NT2/D1 (cell line): Measurements from ENCODE around the gene ZNF574.

Experiments
- DNase-seq: peaks from one replicate; pipeline ENCODE4 v3.0.0-alpha.2; 2011; ENCODE audit warnings: low read depth, low spot score
- H3K27me3 ChIP-seq: 2 replicates; pipeline ENCODE4 v1.6.0; 2011; ENCODE audit warnings: mild to moderate bottlenecking; ENCODE audit not compliant: insufficient read length, insufficient read depth
- H3K36me3 ChIP-seq: 2 replicates; pipeline ENCODE4 v1.6.1; 2011; ENCODE audit warnings: mild to moderate bottlenecking, low read length, mixed read lengths; ENCODE audit not compliant: insufficient read depth, insufficient read length
- H3K4me1 ChIP-seq: 2 replicates; pipeline ENCODE4 v1.5.1; 2011; ENCODE audit not compliant: insufficient read depth, insufficient read length
- H3K4me3 ChIP-seq: 2 replicates; pipeline ENCODE4 v1.5.1; 2011; ENCODE audit warnings: low read depth; ENCODE audit not compliant: insufficient read length
- H3K9ac ChIP-seq: 2 replicates; pipeline ENCODE4 v1.6.0; 2011; ENCODE audit warnings: low read depth; ENCODE audit not compliant: insufficient read length
- H3K9me3 ChIP-seq: 2 replicates; pipeline ENCODE4 v1.5.1; 2011; ENCODE audit warnings: mild to moderate bottlenecking, low read length; ENCODE audit not compliant: insufficient read depth
- SUZ12 ChIP-seq: IDR thresholded peaks from 2 replicates; pipeline ENCODE4 v1.6.1; 2011; ENCODE audit not compliant: insufficient read length, insufficient read depth; ENCODE audit errors: extremely low read depth
- YY1 ChIP-seq: IDR thresholded peaks from 2 replicates; pipeline ENCODE4 v1.6.1; 2011; ENCODE audit not compliant: insufficient read length, insufficient read depth
- ZNF274 ChIP-seq: IDR thresholded peaks from 2 replicates; pipeline ENCODE4 v1.6.1; 2011; ENCODE audit warnings: mild to moderate bottlenecking, low read depth, low read length

The ZNF574 gene

DNA sequence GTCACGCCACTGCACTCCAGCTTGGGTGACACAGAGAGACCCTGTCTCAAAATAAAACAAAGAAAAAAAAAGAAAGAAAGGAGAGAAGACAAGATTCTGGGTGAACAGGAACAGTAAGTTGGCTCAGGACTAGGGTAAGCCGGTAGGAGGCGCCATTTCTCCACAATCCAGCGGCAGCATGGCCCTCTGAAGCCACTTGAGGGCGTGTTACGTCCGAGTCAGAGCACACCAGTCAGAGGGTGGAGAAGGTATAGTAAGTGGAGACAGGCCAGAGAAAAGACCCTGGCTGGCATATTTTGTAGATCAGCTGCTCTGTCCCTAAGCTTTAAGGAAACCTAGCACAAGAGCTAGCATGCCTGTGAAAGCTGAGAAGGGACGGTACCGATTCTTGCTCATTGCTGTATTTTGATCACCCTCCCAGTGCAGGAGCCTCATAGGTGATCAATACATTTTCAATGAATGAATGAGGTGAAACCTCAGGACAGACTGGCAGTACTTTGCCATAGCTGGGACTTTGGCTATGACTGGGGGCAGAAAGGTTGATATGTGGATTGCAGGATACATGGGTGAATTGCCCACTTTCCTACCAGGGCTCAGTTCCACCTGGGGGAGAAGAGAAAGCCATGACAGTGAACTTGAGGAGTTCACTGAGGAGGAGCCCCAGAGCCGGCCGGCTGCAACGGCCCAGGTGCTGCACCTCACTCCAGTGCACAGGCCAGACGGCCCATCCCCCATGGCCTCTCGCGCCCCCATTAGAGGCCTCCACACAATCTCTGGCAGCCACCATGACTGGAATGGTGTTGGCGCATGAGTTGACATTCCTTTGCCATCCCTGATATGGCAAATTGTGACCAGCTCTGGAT is 32.8 kb downstream of the ZNF574 start:
- TF ChIP-seq SUZ12 = no peak
- no peaks in the 10 kb centered on the region for H3K36me3 ChIP-seq
- no peaks in the 10 kb centered on the region for H3K9me3 ChIP-seq
- no peak overlapping the region for H3K4me3 ChIP-seq
- no peaks in the 10 kb centered on the region for H3K27me3 ChIP-seq
- no peak overlapping the region for H3K9ac ChIP-seq
- DNase-seq = peak; percentile 80
- H3K4me1 ChIP-seq = peaks cover 7% of the 10 kb centered on the region

DNA sequence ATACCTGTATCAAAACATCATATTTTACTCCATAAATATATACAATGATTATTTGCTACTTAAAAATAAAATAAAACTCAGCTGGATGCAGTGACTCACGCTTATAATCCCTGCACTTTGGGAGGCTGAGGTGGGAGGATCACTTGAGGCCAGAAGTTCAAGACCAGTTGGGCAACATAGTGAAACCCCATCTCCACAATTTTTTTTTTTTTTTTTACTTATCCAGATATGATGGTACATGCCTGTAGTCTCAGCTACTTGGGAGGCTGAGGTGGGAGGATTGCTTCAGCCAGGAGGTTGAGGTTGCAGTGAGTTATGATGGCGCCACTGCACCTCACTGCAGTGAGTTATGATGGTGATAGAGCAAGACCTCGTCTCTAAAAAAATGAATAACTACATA is 33.9 kb downstream of the ZNF574 start:
- Histone ChIP-seq H3K4me3 (no peak overlapping the region), H3K9ac (no peak overlapping the region), H3K36me3 (no peaks in the 10 kb centered on the region), H3K27me3 (no peaks in the 10 kb centered on the region), H3K9me3 (no peaks in the 10 kb centered on the region), H3K4me1 (peaks cover 7% of the 10 kb centered on the region)
- no peak for DNase-seq
- TF ChIP-seq YY1 = no peak

DNA sequence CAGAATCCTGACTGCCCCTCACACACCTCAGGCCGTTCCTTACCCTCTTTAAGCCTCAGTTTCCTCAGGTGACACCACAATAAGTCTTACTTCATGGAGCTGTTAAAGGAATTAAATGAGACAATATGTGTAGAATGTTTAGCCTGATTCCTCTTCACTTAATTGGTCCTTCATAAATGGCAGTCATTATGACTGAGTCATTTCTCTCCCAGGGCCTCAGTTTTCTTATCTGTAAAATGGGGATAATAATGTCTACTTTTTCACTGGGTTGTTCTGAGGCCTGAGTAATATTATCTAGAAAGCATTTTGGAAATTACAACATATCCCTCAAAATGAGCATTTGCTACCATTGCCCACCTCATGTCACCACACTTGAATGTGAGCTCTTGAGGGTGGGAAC is 34.7 kb downstream of the ZNF574 start:
- no peak for DNase-seq
- Histone ChIP-seq H3K4me1 (peaks cover 6% of the 10 kb centered on the region), H3K9ac (no peak overlapping the region), H3K9me3 (no peaks in the 10 kb centered on the region), H3K36me3 (no peaks in the 10 kb centered on the region), H3K4me3 (no peak overlapping the region), H3K27me3 (no peaks in the 10 kb centered on the region)
- no peak for TF ChIP-seq YY1
- no peak for TF ChIP-seq ZNF274
- TF ChIP-seq SUZ12 = no peak

DNA sequence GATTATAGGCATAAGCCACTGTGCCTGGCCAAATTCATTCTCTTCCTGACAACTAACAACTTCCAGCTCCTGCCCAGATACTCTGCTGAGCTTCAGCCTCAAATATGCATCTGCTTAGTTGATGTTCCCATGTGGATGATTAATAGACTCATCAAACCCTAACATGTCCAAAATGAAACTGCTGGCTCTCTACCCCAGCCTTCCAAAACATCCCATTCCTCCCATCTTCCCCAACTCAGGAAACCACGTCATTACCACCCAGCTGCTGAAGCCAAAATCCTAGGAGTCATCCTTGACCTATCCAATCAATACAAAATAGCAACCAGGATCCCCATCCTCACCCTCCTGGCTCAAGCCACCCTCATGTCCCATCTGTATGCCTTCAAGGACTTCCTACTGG is 35.4 kb downstream of the ZNF574 start:
- Histone ChIP-seq H3K4me1 (peaks cover 6% of the 10 kb centered on the region), H3K9ac (no peak overlapping the region), H3K4me3 (no peak overlapping the region), H3K9me3 (no peaks in the 10 kb centered on the region), H3K36me3 (peaks cover 2% of the 10 kb centered on the region), H3K27me3 (no peaks in the 10 kb centered on the region)
- no peak for DNase-seq
- TF ChIP-seq SUZ12 (no peak), YY1 (no peak), ZNF274 (no peak)

DNA sequence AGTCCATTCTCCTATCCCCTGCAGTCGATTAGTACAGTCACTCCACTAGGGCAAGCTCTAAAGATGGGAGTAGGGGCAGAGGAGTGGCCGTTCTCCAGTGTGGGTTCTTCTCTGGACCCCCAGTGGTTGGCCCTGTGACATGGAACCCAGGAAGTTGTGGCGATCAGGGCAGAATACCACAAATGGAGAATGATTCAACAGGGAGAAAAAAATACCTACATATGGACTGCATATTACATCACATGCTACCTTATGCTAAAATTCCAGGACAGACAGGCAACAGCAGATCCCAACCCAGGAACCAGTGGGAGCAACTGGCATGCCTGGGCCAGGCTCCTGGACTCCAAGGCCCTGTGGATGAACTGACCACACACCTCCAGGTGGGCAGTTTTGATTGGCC is 35.8 kb downstream of the ZNF574 start:
- no peak for DNase-seq
- H3K4me3 ChIP-seq = no peak overlapping the region
- H3K9me3 ChIP-seq = no peaks in the 10 kb centered on the region
- H3K9ac ChIP-seq = no peak overlapping the region
- no peaks in the 10 kb centered on the region for H3K27me3 ChIP-seq
- H3K36me3 ChIP-seq = peaks cover 4% of the 10 kb centered on the region
- TF ChIP-seq SUZ12 (no peak), ZNF274 (no peak), YY1 (no peak)
- peaks cover 6% of the 10 kb centered on the region for H3K4me1 ChIP-seq

DNA sequence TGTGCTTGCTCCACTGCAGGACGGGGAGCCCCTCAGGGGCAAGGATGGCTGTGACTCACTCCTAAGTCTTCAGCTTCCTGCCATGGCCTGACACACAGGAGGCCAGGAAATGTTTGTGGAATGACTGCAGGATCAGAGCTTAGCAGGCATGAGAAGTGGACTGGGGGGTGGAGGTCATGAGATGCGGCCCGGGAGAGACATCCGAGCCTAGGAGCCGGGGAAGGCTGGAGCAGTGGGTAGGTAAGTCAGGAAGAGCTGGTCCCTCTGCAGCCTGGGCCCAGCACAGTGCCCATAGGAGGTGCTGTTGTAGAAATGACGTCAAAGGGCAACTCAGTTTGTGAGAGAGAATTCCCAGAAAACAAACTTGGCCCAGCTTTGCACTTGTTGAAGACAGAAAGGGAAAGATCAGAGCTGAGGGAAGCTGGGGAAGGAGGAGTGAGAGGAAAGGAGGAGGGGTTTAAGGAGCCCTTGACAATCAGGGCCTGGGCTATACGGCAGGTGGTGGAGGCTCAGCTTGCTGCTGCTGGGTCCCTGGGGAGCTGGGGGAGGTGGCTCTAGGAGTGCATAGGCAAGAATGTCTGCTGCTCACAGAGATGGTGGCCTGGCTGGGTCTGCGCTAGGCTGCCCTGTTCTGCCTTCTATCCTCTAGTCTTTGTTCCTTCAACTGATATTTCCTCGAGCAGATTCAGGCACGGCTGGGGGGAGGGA is 37.8 kb downstream of the ZNF574 start:
- Histone ChIP-seq H3K4me1 (peaks cover 4% of the 10 kb centered on the region), H3K9ac (no peak overlapping the region), H3K27me3 (no peaks in the 10 kb centered on the region), H3K36me3 (peaks cover 4% of the 10 kb centered on the region), H3K9me3 (no peaks in the 10 kb centered on the region), H3K4me3 (no peak overlapping the region)
- TF ChIP-seq YY1 (no peak), SUZ12 (no peak), ZNF274 (no peak)
- DNase-seq = peak; percentile 50

DNA sequence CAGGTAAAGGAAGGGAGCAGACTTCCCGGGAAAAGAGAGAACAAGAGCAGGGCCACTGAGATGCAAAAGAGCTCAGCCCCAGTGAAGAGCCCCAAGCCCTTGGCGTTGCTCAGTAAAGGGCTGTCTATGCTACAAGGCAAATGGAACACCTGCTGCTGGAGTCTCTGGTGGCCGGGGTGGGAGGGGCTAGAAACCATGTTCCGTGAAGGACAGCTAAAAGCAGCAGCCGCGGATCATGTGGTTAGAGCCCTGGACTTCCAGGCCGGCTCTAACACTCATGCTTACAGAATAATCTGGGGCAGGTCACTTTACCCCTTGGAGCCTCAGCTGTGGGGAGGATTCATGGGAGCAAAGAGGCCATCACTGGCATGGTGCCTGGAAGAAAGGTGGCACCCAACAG is 38.4 kb downstream of the ZNF574 start:
- H3K4me1 ChIP-seq = no peaks in the 10 kb centered on the region

More for the DNA sequence above, 38.4 kb downstream of the ZNF574 start:
- Histone ChIP-seq H3K9me3 (no peaks in the 10 kb centered on the region), H3K4me3 (no peak overlapping the region), H3K9ac (no peak overlapping the region), H3K36me3 (peaks cover 4% of the 10 kb centered on the region), H3K27me3 (no peaks in the 10 kb centered on the region)
- TF ChIP-seq YY1 = no peak
- TF ChIP-seq SUZ12 = no peak
- no peak for TF ChIP-seq ZNF274
- no peak for DNase-seq
